ENCODE measurements around the gene BUD13. TPM values are rescaled to one million over a fixed set of nuclear protein-coding genes. Genes with fewer than 3 reads are reported as not detected.
A peak's percentile ranks its signal among the peaks of the same experiment; 100 is the strongest.

The BUD13 gene
- total and polyA plus RNA-seq, 2 of the 13 experiments (the other 11 are each of a cell fraction or from before 2014, with no cell fraction given): 13.3 to 25.9 TPM

- TF ChIP-seq TBL1XR1 (IDR thresholded peaks at IDR 0.05; ENCODE audit: borderline replicate concordance, low read length, partially characterized antibody): no peak
- TF ChIP-seq IKZF1 (IDR thresholded peaks at IDR 0.05): no peak
- no peak for TF ChIP-seq ZNF550 (CRISPR knock-in tag; IDR thresholded peaks at IDR 0.05; ENCODE audit: borderline replicate concordance)
- TF ChIP-seq ZNF333 (CRISPR knock-in tag; IDR thresholded peaks at IDR 0.05; ENCODE audit: borderline replicate concordance): no peak
- TF ChIP-seq ETV5 (CRISPR knock-in tag; IDR thresholded peaks at IDR 0.05; ENCODE audit: borderline replicate concordance): peak; percentile 63; the same call in 1 of the 2 replicates
- no peak for TF ChIP-seq THAP7 (CRISPR knock-in tag; IDR thresholded peaks at IDR 0.05)
- no peak for TF ChIP-seq SAP130 (CRISPR knock-in tag; IDR thresholded peaks at IDR 0.05; ENCODE audit: low read depth)
- no peak for TF ChIP-seq SRF (IDR thresholded peaks at IDR 0.05; ENCODE audit: low read depth, low read length)
- TF ChIP-seq REST (IDR thresholded peaks at IDR 0.05; ENCODE audit: borderline replicate concordance in 1 of 2, low read depth in 1 of 2, low read length in 2 of 2): no peak
- TF ChIP-seq WIZ (CRISPR knock-in tag; IDR thresholded peaks at IDR 0.05): no peak
- no peak for TF ChIP-seq RAD21 (CRISPR knock-in tag; IDR thresholded peaks at IDR 0.05)
- TF ChIP-seq TAF15 (IDR thresholded peaks at IDR 0.05; ENCODE audit: low read depth, low read length, poor library complexity, severe bottlenecking): no peak
- no peak for TF ChIP-seq ZNF251 (CRISPR knock-in tag; IDR thresholded peaks at IDR 0.05)
- no peak for TF ChIP-seq ZNF816 (CRISPR knock-in tag; IDR thresholded peaks at IDR 0.05; ENCODE audit: borderline replicate concordance)
- no peak for TF ChIP-seq ZHX2 (IDR thresholded peaks at IDR 0.05; ENCODE audit: low read depth)
- TF ChIP-seq ZHX2 (CRISPR knock-in tag; IDR thresholded peaks at IDR 0.05; ENCODE audit: borderline replicate concordance): no peak
- TF ChIP-seq IKZF5 (CRISPR knock-in tag; IDR thresholded peaks at IDR 0.05): no peak
- no peak; the same call in 1 of the 2 replicates for TF ChIP-seq REPIN1 (CRISPR knock-in tag; IDR thresholded peaks at IDR 0.05; ENCODE audit: borderline replicate concordance, low read depth)
- peak; percentile 78 for TF ChIP-seq RARA (CRISPR knock-in tag; IDR thresholded peaks at IDR 0.05)
Measured at GRCh38 chr11:116813781-116814471, 41.1 kb upstream of the BUD13 start (continued).

All from HepG2 (cell line).